AML-193 (cell line): Measurements from ENCODE around the gene FOSB.

ENCODE experiments used
- DNase-seq, 2 experiments: peaks; one replicate each; lab custom pipeline; 2025; lab: John Stamatoyannopoulos, UW

Gene FOSB

DNA sequence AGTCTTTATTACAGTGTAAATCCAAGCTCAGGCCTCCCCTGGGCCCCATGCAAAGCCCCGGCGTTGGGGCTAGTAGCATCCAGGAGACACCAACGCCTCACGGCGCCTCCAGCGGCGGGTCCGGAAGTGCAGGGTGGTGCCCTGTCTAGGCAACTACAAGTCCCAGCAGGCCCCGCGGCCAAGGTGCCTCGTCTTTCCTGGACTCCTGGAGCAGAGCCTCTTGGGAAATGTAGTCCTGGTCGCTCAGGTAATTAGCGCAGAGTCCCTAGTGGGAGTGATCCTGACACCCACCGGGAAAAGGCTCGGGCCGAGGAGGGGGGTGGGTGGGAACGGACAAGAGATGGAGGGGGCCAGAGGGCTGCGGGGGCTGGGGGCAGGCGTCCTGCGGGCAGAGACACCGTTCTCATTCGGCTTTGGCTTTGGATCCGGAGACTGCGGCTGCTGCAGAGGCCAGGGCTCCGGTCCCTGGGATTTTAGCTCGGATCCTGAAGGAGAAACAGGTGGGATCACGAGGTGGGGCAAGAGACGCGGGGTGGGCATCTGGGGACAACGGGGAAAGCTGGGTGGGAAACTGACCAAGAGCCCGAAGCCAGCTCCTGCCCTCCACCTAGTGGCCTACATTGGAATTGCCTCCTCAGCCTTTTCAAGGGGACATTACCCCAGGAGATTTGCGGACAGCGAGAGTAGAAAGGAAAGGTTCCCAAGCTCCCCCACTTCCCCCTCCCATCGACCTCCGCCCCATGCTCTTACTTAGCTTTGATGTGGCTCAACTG is 17.7 kb downstream of the FOSB start:
- peak; percentile 88 to 91 for DNase-seq

DNA sequence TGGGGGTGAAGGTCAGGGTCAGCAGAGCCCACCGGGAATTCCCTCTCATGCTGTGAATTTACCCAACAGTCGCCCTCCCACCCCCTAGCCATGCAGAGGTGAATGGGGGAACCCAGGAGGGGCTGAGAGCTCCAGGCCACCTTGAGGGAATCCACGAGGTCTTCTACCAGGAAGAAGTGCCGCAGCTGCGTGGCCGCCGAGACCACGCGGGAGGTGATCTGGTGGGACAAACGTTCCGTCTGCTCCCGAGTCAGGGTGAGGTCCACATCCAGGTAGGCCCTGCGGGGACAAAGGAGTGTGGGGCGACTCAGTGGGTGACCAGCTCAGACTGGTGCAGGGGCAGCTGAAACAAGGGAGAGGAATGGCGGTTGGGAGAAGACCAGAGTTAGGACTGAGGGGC is 20.9 kb downstream of the FOSB start:
- no peak for DNase-seq

GRCh38 chr19:45489216-45489855 is 21.5 kb downstream of the FOSB start:
- DNase-seq: no peak

DNA sequence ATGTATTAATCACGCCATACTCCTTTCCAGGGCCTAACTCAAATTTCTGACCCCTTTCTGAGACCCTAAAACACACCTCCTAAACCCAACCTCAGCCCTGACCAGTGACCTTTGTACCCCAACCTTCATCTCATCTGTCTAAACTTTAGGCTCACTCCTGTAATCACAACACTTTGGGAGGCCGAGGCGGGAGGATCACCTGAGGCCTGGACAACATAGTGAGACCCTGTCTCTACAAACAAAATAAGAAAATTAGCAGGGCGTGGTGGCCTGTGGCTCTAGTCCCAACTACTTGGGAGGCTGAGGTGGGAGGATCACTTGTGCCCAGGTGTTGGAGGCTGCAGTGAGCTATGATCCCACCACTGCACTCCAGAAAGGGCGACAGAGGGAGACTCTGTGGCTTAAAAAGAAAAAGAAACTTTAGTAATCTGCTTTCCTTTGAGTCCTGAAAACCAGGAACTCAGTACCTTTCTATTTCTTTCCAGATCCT is 24.4 kb downstream of the FOSB start:
- DNase-seq: no peak

DNA sequence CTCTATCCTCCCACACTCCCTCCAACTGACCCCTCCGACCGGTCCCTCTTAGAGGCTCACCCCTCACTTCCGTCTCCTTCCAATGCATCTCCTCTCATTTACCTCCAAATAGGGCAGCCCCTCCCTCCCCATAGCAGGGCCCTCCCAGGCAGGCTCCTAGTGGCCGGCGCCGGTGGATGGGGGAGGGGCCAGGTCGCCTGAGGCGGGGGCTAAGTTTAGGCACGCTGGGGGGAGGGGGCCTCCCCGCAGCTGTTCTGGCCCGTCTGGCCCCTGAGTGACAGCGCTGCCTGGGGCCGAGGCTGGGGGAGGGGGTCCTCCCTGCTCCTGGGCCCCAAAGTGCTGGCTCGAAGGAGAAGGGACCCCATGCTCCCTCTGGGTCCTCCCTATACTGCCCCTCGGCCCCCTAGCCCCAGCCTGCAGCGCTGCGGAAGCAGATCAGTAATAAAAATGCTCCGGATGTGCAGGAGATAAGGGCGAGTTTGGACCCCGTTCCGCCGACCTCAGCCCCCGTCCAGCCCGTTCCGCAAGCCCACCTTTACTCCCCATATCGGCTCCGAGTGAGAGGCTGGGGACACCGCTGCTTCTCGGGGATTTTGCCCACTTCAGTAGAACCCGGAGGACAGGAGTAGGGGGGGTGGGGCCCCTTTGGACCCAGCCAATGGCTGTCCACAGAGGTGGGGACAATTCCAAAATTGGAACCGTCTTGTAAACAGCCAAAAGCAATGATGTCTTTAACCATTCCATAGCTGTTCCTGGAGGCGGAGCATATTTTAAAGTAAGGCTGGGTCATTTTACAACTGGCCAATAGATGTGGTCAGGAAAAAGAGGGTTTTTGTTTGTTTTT is 25.1 kb downstream of the FOSB start:
- DNase-seq: no peak

DNA sequence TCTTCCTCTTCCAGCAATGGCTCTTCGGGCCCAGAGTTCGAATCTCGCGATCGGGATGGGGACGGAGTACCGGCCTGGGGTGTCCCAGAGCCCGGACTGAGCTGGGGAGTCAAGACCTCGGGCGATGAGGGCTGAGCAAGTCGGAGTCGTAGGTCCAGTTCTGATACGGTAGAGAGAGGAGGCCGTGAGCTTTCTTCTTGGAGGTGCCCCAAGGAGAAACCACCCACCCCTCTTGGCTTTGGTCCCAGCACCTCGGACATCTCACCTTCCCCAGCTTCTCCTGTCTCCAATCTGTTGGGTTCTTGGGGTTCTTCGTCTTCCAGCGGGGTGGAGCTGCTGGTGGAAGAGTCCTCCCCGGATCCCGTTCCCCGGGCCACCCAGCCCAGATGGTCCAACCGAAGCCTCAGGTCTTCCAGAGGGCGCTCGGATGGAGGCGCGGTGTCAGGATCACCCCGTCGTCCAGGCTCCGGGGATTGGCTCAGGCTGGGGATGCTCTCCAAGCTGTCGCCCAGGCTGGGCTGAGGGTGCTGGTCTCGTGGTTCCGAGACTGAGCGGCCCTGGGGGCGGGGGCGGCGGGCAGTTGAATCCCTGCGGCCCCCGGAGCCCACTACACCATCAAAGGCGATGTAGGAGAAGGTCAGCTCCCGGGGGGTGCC is 26.6 kb downstream of the FOSB start:
- DNase-seq: no peak

GRCh38 chr19:45495178-45495577 is 27.4 kb downstream of the FOSB start:
- DNase-seq: no peak

GRCh38 chr19:45496349-45496953 is 28.7 kb downstream of the FOSB start:
- DNase-seq: no peak

DNA sequence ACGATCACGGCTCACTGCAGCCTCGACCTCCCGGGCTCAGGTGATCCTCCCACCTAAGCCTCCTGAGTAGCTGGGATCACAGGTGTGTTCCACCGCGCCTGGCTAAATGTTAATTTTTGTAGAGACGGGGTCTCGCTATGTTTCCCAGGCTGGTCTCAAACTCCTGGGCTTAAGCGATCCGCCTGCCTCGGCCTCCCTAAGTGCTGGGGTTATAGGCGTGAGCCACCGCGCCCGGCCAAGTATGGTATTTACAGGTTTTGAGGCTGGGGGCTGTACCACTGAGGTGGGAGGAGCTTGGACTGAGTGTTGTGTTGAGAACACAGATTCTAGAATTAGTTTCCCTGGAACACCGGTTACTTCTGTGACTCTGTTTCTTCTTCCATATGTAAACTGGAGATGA is 30.0 kb downstream of the FOSB start:
- no peak for DNase-seq

DNA sequence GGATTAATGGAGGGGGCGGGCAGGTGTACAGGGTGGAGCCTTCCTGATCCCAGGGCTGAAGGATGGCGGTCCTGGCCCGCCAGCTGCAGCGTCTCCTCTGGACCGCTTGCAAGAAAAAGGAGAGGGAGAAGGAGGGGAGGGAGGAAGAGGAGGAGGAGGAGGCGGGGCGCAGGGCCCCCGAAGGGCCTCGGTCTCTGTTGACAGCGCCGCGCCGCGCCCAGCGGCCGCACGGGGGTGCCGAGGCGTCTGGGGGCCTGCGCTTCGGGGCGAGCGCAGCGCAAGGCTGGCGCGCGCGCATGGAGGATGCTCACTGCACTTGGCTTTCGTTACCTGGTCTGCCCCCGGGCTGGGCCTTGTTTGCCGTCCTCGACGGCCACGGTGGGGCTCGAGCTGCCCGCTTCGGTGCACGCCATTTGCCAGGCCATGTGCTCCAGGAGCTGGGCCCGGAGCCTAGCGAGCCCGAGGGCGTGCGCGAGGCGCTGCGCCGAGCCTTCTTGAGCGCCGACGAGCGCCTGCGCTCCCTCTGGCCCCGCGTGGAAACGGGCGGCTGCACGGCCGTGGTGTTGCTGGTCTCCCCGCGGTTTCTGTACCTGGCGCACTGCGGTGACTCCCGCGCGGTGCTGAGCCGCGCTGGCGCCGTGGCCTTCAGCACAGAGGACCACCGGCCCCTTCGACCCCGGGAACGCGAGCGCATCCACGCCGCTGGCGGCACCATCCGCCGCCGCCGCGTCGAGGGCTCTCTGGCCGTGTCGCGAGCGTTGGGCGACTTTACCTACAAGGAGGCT is 30.8 kb downstream of the FOSB start, which contains the start of gene PPM1N:
Gene PPM1N, plus strand, starts transcription at position 33 of the 785 bp plus-strand sequence. Its CDS starts 30 bp downstream, at position 63.
- DNase-seq: no peak

GRCh38 chr19:45499196-45500180 is 31.7 kb downstream of the FOSB start:
- no peak for DNase-seq

DNA sequence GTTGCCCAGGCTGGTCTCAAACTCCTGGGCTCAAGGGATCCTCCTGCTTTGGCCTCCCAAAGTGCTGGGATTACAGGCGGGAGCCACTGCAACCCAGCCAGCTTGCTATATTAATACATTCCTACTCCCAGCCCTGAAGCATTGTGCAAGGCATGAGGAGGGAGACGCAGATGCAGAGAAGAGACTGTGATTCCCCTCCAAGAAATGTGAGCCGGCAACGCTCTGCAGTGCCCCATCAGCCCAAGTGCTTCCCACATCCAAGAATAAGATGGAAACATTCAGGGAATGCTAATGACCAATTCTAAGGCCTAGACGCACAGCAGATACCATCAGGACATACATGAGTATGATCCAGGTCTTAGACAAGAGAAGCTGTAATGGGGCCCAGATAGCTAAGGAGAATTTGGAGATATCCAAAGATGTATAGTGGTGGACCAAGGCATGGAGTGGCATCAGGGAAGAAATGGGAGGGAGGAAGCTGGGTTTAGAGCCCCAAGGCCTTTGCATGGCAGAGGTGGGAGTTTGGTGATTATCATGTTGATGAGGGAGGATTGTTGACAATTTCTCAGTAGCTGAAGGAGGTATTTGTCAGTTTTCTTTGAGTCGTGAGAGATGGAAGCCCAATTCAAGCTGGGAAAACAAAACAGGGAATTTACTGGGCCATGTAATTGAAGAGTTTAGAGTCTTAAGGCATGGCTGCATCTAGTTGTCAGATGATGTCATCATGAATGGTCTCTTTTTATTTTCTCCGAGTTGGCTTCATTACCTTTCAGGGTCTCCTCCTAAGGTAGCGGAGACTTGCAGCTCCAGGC is 33.3 kb downstream of the FOSB start:
- DNase-seq: no peak

GRCh38 chr19:45501730-45502014 is 33.9 kb downstream of the FOSB start:
- DNase-seq: no peak

DNA sequence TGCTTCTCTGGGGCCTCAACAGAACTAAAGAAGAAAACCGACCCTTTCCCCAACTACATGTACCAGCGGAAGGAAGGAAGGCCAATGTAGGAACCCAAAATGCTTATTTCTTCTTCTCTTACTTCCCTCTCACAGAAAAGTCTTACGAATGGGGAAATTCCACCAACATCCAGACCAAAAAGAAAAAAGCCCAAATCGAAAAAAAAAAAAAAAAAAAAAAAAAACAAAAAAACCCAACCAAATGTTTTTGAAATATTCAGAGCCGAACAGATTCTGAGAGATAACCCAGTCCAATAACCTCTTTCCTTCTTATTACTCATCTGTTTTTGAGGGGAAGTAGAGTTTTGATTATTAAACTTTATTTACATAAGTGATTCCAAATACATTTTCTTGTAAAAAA is 34.3 kb downstream of the FOSB start:
- no peak for DNase-seq

DNA sequence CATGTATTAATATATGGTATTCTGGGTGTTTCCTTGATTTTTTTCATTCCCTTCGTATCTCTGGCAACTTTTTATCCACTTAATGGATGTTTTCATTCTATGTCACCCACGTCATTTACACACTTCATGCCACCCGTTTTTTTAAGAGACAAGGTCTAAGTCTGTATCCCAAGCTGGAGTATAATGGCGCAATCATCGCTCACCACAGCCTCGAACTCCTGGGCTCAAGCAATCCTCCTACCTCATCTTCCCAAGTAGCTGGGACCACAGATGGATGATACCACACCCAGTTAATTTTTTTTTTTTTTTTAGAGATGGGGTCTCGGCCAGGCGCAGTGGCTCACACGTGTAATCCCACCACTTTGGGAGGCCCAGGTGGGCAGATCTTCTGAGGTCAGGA is 36.1 kb downstream of the FOSB start:
- DNase-seq: no peak

DNA sequence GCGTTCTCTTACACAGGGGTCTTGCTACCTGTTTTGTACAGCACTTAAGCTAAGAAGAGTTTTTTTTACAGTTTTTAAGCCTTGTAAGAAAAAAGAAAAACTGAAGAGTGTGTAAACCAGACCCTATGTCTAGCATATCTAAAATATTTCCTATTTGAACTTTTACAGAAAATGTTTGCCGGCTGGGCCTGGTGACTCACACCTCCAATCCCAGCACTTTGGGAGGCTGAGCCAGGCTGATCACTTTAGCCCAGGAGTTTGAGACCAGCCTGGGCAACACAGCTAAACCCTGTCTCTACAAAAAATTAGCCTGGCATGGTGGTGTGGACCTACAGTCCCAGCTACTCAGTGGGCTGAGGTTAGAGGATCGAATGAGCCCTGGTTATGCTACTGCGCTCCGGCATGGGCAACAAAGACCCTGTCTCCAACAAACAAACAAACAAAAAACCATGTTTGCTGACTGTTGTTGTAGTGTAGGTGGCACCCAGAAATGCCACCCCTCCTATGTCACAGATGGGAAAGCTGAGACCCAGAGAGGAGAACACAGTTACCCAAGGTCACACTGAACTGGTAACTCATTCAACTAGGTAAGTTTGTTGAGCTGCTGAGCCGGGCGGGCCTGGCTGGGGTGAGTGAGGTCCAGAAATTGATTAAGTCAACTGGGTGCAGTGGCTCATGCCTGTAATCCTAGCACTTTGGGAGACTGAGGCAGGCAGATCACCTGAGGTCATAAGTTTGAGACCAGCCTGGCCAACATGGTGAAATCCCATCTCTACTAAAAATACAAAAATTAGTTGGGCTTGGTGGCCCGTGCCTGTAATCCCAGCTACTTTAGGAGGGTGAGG is 37.6 kb downstream of the FOSB start:
- DNase-seq: no peak

- no peak for DNase-seq
These were observed 38.1 kb downstream of the FOSB start for GRCh38 chr19:45505996-45506245.

GRCh38 chr19:45506246-45506988 is 38.6 kb downstream of the FOSB start:
- peak; percentile 64 to 66 for DNase-seq
